Measurements from ENCODE around the gene SPRY4.
A peak's percentile ranks its signal among the peaks of the same experiment; 100 is the strongest.
"Not testable (repeated sequence)": the region's sequence is repeated elsewhere in the genome, so short reads cannot be mapped to it uniquely, and the experiment has no call there.

SPRY4 gene, protein sequence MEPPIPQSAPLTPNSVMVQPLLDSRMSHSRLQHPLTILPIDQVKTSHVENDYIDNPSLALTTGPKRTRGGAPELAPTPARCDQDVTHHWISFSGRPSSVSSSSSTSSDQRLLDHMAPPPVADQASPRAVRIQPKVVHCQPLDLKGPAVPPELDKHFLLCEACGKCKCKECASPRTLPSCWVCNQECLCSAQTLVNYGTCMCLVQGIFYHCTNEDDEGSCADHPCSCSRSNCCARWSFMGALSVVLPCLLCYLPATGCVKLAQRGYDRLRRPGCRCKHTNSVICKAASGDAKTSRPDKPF

DNA sequence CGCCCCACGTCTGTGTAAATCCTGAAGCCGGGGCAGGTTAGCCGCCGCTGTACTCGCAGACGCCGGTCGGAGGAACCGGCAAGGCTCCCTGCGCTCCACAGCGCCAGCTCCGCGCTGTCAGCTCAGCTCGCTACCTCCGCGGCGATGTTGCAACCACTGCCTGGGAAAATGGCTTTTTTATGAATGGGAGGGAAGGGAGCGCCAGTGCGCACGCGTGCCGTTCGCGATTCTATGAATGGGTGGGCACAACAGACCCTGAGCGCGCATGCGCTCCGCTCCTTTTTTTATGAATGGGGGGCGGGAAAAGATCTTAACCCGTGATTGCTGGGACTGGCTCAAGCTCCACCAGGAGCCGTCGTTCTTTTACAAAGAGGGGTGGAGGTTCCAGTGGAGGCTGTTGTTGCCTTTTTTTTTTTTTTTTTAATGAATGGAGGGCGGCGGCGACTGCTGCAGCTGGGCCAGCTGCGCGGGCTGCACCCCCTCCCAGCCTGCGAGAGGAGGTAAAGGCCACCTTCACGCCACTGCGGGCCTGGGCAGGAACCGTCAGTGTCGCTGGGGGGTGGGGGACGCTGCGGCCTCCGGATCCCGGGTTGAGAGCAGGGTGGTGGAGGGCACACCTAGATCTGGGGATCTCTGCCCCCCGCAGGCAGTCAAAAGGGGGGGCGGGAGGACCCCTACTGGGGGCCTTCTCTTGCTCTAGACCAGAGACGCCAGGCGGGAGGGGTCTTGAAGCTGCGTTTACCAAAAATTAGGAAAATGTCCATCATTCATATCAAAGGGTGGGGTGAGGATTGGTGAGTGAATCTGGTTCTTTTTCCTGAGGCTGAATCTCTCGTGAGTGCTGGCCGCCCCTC, at the start of gene SPRY4:
Gene SPRY4 (minus strand): TSS at position 151 of the 854 bp plus-strand sequence. CDS start 9,913 bp downstream, outside the sequence.
- peak; percentile 80 for DNase-seq (ENCODE audit: low spot score)

DNA sequence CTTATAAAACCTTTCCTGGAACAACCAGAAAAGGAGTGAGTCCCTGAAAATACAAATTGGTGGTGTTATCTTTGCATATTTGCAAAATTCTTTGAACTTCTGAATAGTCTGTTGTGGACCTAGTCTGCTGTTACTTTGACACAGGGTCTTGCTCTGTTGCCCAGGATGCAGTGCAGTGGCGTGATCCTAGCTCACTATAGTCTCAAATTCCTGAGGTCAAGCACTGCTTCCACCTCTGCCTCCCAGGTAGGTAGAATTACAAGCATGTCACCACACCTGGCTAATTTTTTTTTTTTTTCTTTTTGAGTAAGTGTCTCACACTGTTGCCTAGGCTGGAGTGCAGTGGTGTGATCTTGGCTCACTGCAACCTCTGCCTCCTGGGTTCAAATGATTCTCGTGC, 43.7 kb upstream of the SPRY4 start:
- no peak for DNase-seq (ENCODE audit: low spot score)

- no peak for DNase-seq (ENCODE audit: low spot score)
Observed at GRCh38 chr5:142366007-142366406, 41.2 kb upstream of the SPRY4 start.

DNA sequence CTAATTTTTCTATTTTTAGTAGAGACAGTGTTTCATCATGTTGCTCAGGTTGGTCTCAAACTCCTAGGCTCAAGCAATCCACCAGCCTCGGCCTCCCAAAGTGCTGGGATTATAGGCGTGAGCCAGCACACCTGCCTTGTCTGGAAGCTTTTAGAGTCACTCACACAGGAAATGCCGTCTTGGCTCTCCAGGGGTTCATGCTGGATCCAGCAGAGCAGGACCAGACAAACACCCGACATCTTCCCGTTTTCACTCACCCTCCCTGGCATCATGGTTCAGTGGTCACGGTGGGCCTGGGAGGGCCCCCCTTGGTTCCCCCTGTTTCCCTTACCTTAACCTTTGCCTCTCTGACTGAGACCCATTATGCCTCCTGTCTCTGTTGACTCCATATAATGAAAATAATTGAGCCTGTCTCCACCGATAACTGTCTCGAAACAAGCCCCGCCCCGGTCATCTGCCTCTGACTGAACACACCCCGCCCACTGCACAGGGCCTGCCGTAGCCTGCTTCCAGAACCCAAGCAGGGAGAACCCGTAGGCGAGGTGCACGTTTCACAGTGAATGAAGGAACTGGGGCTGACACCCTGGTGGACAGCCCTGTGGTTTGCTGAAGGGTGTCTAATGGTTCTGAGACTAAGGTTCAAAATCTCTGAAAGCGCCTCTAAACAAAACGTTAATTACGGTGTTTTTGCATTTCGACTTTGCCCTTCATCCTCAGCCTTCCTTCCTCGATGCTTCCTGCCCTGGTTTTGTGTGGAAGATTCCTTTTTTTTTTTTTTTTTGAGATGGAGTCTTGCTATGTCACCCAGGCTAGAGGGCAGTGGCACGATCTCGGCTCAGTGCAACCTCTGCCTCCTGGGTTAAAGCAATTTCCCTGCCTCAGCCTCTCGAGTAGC, 39.7 kb upstream of the SPRY4 start:
- DNase-seq (ENCODE audit: low spot score), result no peak

DNA sequence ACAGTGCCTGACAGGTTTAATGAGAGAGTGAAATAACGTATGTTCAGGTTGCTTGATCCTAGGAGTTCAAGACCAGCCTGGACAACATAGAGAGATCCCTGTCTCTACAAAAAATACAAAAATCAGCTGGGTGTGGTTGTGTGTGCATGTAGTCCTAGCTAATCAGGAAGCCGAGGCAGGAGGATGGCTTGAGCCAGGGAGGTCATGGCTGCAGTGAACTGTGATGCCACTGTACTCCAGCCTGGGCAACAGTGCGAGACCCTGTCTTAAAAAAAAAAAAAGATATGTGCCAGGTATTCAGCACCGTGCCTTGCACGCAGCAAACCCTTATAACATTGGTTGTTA, 38.8 kb upstream of the SPRY4 start:
- DNase-seq (ENCODE audit: low spot score), result no peak

GRCh38 chr5:142362193-142362592, 37.4 kb upstream of the SPRY4 start:
- DNase-seq (ENCODE audit: low spot score), result not testable (repeated sequence)

DNA sequence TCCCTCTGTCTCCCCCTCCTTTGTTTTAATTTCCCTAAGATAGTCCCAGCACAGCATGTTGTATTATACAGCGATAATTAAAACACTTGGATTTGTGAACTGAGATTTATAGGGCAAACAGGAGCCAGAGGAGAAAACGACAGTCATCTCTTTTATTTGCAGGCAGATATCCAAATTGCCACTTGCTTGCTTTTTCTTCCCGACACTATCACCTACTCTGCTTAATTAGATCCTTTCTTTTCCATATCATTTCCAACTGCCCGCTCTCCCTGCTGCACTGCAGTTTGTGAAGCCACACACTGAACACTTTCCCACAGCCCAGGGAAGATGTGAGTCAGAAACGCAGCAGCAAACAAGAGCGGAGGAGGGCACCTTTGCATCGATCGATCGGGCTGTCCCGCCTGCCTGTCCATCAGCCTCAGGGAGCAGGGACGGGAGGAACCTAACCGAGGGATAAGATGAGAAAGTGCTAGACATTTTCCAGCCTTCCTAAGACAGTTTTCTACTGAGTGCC, 35.8 kb upstream of the SPRY4 start:
- DNase-seq (ENCODE audit: low spot score), result no peak

GRCh38 chr5:142360051-142360498, 35.3 kb upstream of the SPRY4 start:
- DNase-seq (ENCODE audit: low spot score), result no peak

DNA sequence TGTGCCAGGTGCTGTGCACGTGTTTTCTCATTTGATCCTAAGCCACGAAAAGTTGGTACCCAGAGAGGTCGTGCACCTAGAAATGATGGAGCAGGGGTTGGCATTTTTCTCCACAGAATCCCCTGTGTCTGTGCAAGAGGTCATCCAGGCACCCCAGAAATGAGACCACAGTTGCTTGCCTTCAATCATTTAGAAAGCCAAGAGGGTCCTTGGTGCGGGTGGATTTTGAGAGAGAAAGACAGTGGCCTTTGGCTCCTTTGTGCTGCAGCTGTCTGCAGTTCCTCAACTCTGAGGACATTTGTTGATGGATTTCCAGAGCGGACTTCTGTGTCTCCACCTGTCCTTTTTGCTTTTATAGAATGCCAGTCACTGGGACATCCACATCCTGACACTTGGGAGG, 33.8 kb upstream of the SPRY4 start:
- DNase-seq (ENCODE audit: low spot score), result no peak

GRCh38 chr5:142358121-142358520, 33.3 kb upstream of the SPRY4 start:
- no peak for DNase-seq (ENCODE audit: low spot score)

- no peak for DNase-seq (ENCODE audit: low spot score)
Observed at GRCh38 chr5:142357469-142358090, 32.8 kb upstream of the SPRY4 start.

GRCh38 chr5:142356716-142357468, 32.1 kb upstream of the SPRY4 start:
- DNase-seq (ENCODE audit: low spot score), result peak; percentile 83

GRCh38 chr5:142356349-142356715, 31.5 kb upstream of the SPRY4 start:
- DNase-seq (ENCODE audit: low spot score), result no peak

GRCh38 chr5:142353071-142353472, 28.3 kb upstream of the SPRY4 start:
- no peak for DNase-seq (ENCODE audit: low spot score)

DNA sequence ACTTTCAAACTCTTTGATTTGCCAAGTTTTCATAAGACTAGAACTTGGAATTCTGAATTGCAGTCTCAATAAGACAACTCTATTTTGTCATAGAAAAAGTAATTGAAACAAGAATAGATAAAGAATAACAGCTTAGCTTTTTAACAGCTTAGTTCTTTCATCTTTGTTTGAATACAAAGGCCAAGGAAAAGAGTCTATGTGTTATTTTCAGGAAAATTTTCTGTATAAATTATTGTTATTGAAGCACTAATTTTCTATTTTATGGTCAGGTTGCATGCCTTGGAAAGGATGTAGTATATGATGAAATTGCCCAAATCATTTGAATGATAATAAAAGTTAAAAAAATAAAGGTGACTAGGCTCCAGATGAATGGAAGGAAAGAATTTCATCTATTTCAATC, 25.2 kb upstream of the SPRY4 start:
- no peak for DNase-seq (ENCODE audit: low spot score)

- DNase-seq (ENCODE audit: low spot score), result no peak
Observed at GRCh38 chr5:142346706-142347105, 21.9 kb upstream of the SPRY4 start.

DNA sequence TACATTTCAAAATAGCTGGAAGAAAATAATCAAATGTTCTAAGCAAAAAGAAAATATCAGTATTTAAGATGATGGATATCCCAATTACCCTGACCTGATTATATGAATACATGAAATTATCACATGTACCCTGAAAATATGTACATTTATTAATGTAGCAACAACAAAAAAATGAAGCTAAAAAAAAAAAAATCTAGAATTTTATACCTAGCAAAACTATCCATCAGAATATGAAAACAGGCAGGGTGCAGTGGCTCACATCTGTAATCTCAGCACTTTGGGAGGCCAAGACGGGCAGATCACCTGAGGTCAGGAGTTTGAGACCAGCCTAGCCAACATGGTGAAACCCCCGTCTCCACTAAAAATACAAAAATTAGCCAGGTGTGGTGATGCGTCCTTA, 20.1 kb upstream of the SPRY4 start:
- not testable (repeated sequence) for DNase-seq (ENCODE audit: low spot score)

DNA sequence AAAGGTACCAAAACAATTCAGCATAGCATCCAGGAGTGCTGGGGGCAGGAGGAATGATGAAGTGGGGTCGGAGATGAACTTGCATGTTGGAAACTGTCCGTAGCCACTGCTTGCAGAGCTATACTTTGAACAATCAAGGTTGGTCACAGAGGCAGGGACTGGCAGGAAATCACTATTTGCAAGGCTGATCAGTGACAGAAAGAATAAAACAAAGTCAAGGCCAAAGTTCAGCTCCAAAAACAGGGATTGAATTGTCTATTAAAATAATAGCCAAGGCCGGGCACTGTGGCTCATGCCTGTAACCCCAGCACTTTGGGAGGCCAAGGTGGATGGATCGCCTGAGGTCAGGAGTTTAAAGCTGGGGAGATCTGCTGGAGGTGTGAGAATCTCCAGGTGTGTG, 18.7 kb upstream of the SPRY4 start:
- no peak for DNase-seq (ENCODE audit: low spot score)

- DNase-seq (ENCODE audit: low spot score), result no peak
Observed at GRCh38 chr5:142342128-142342981, 17.5 kb upstream of the SPRY4 start.

- no peak for DNase-seq (ENCODE audit: low spot score)
Observed at GRCh38 chr5:142339781-142340180, 15.0 kb upstream of the SPRY4 start.

Measured in CD4-positive, alpha-beta T cell treated with Interleukin-6 at 100 ng/mL for 8 hours (primary cell).